HCT116 (cell line): Measurements from ENCODE around the gene PLEKHM3. TPM values are rescaled to one million over a fixed set of nuclear protein-coding genes. Genes with fewer than 3 reads are reported as not detected.

ENCODE experiments used
- ATAC-seq: fragments of 200-7000 bp; cut with Tn5 transposase; 2 replicates; pipeline ENCODE4 v1.9.1; 2020; ENCODE audit warnings: mild to moderate bottlenecking, moderate library complexity
- BruUV-seq: library from RNA; stranded (reverse); fragments of 400-500 nt; replicated peaks from 2 replicates; lab custom pipeline; 2021; lab: Mats Ljungman, UMichigan
- CTCF ChIA-PET: fragments of 300-600 bp; sonication (Branson Sonifier 250); formaldehyde crosslinking; loops from one replicate; lab custom pipeline; 2021; ENCODE audit warnings: antibody characterized with exemption; lab: Charles Lee
- POLR2A ChIA-PET: fragments of 300-600, 350-600 bp; sonication (Branson Sonifier 250); formaldehyde crosslinking; loops from one replicate; lab custom pipeline; 2021; ENCODE audit warnings: antibody characterized with exemption; lab: Charles Lee
- RAD21 ChIA-PET, 2 experiments: fragments of 300-600 bp; sonication (Branson Sonifier 250); formaldehyde crosslinking; loops; one replicate each; lab custom pipeline; 2023; ENCODE audit warnings: low total read pairs in 2 of 2; ENCODE audit not compliant: uncharacterized antibody in 2 of 2, unreplicated experiment in 2 of 2, low non-redundant PET in 1 of 2; lab: Charles Lee
- DNase-seq: peaks from one replicate; pipeline ENCODE4 v3.0.0-alpha.2; 2010; ENCODE audit warnings: low read depth, low spot score
- H2AFZ ChIP-seq: fragments of 200-600 bp; shearing (Covaris generic), sonication (generic); 2 replicates; pipeline ENCODE4 v1.6.1; 2017; ENCODE audit warnings: low read depth, mixed run types, mixed read lengths, antibody characterized with exemption, low read length; ENCODE audit not compliant: poor library complexity, severe bottlenecking
- H3K27ac ChIP-seq: 2 replicates; pipeline ENCODE4 v1.5.1; 2012; ENCODE audit warnings: low read depth, low read length
- H3K27me3 ChIP-seq: fragments of 200-600 bp; sonication (generic); 2 replicates; pipeline ENCODE4 v1.6.1; 2016; ENCODE audit warnings: mixed run types, low read length, mixed read lengths; ENCODE audit not compliant: insufficient read depth
- H3K36me3 ChIP-seq, 2 experiments: fragments of 200-500 bp in 1 of 2; fragments of 200-600 bp in 1 of 2; sonication (Bioruptor generic) in 1 of 2; sonication (generic) in 1 of 2; 2 replicates each; pipeline versions ENCODE4 v1.5.1 to v1.6.1; 2014 to 2016; ENCODE audit warnings: low read length in 2 of 2, inconsistent platforms in 1 of 2, mixed read lengths in 1 of 2, mixed run types in 1 of 2; ENCODE audit not compliant: insufficient read depth in 2 of 2, control insufficient read depth in 1 of 2
- H3K4me1 ChIP-seq, 2 experiments: fragments of 200-600 bp in 1 of 2; sonication (generic) in 1 of 2; 2 replicates each; pipeline versions ENCODE4 v1.5.1 to v1.6.1; 2012 to 2017; ENCODE audit warnings: low read length in 2 of 2, inconsistent platforms in 1 of 2, mild to moderate bottlenecking in 1 of 2, mixed read lengths in 1 of 2, mixed run types in 1 of 2, moderate library complexity in 1 of 2; ENCODE audit not compliant: insufficient read depth in 2 of 2, control insufficient read depth in 1 of 2
- H3K4me2 ChIP-seq: fragments of 200-600 bp; sonication (generic); 2 replicates; pipeline ENCODE4 v1.6.1; 2017; ENCODE audit warnings: mixed run types, low read length, mixed read lengths
- H3K4me3 ChIP-seq, 2 experiments: fragments of 200-600 bp in 1 of 2; sonication (generic) in 1 of 2; replicated peaks in 1 of 2; 2 replicates each; pipeline ENCODE4 v1.5.1; 2011 to 2016; ENCODE audit warnings: low read length in 2 of 2, control low read depth in 1 of 2, low read depth in 1 of 2, mild to moderate bottlenecking in 1 of 2, mixed read lengths in 1 of 2, mixed run types in 1 of 2
- H3K79me2 ChIP-seq: fragments of 200-600 bp; sonication (generic); 2 replicates; pipeline ENCODE4 v1.6.1; 2017; ENCODE audit warnings: mild to moderate bottlenecking, mixed run types, low read length, moderate library complexity, mixed read lengths; ENCODE audit not compliant: insufficient read depth
- H3K9ac ChIP-seq: fragments of 200-600 bp; sonication (generic); 2 replicates; pipeline ENCODE4 v1.6.1; 2016; ENCODE audit warnings: low read length, mixed read lengths
- H3K9me2 ChIP-seq: fragments of 200-600 bp; sonication (generic), shearing (Covaris generic); 2 replicates; pipeline ENCODE4 v1.6.1; 2017; ENCODE audit warnings: mixed run types, mild to moderate bottlenecking, moderate library complexity; ENCODE audit not compliant: insufficient read depth
- H3K9me3 ChIP-seq, 2 experiments: fragments of 200-500 bp in 1 of 2; fragments of 200-600 bp in 1 of 2; sonication (Bioruptor generic) in 1 of 2; sonication (generic) in 1 of 2; 2 replicates each; pipeline ENCODE4 v1.6.1; 2014 to 2017; ENCODE audit warnings: low read length in 2 of 2, mixed read lengths in 2 of 2, inconsistent platforms in 1 of 2, low read depth in 1 of 2, mild to moderate bottlenecking in 1 of 2, mixed run types in 1 of 2, moderate library complexity in 1 of 2; ENCODE audit not compliant: control insufficient read depth in 1 of 2, insufficient read depth in 1 of 2
- H4K20me1 ChIP-seq: fragments of 200-600 bp; sonication (generic), shearing (Covaris generic); 2 replicates; pipeline ENCODE4 v1.6.1; 2017; ENCODE audit warnings: mixed run types, mild to moderate bottlenecking, moderate library complexity; ENCODE audit not compliant: insufficient read depth
- CBX3 ChIP-seq: IDR thresholded peaks from 2 replicates; pipeline ENCODE4 v1.6.1; 2012; ENCODE audit warnings: low read depth
- CEBPB ChIP-seq: IDR thresholded peaks from 2 replicates; pipeline ENCODE4 v1.6.1; 2012; ENCODE audit warnings: low read depth
- EGR1 ChIP-seq: IDR thresholded peaks from 2 replicates; pipeline ENCODE4 v1.6.1; 2012; ENCODE audit warnings: low read depth
- ELF1 ChIP-seq: IDR thresholded peaks from 2 replicates; pipeline ENCODE4 v1.6.1; 2012; ENCODE audit warnings: low read depth, borderline replicate concordance
- EZH2phosphoT487 ChIP-seq: fragments of 200-600 bp; IDR thresholded peaks from 2 replicates; pipeline ENCODE4 v1.6.1; 2018; ENCODE audit warnings: antibody characterized with exemption, borderline replicate concordance
- FOSL1 ChIP-seq: IDR thresholded peaks from 2 replicates; pipeline ENCODE4 v1.6.1; 2012; ENCODE audit warnings: low read depth
- JUND ChIP-seq: IDR thresholded peaks from 2 replicates; pipeline ENCODE4 v1.6.1; 2012
- POLR2AphosphoS5 ChIP-seq: IDR thresholded peaks from 2 replicates; pipeline ENCODE4 v1.6.1; 2011; ENCODE audit warnings: mild to moderate bottlenecking, low read depth, low read length, moderate library complexity
- RAD21 ChIP-seq: IDR thresholded peaks from 2 replicates; pipeline ENCODE4 v1.6.1; 2012; ENCODE audit warnings: low read depth, mild to moderate bottlenecking
- SIN3A ChIP-seq: IDR thresholded peaks from 2 replicates; pipeline ENCODE4 v1.6.1; 2012; ENCODE audit warnings: low read depth
- SP1 ChIP-seq: IDR thresholded peaks from 2 replicates; pipeline ENCODE4 v1.6.1; 2012; ENCODE audit warnings: low read depth
- SRF ChIP-seq: IDR thresholded peaks from 2 replicates; pipeline ENCODE4 v1.6.1; 2012; ENCODE audit warnings: low read depth
- ZFX ChIP-seq: fragments of 450-650 bp; IDR thresholded peaks from 2 replicates; pipeline ENCODE4 v1.6.1; 2017
- ZNF274 ChIP-seq: fragments of 200-500 bp; sonication (Bioruptor generic); IDR thresholded peaks from 2 replicates; pipeline ENCODE4 v1.6.1; 2014; ENCODE audit warnings: mild to moderate bottlenecking, low read depth, low read length, inconsistent platforms
- intact Hi-C: fragments of 100-400 bp; cut with micrococcal nuclease; formaldehyde crosslinking; loops from 2 replicates; pipeline ENCODE4 v1.10.0; 2022
- total RNA-seq: library from RNA; stranded (reverse); gene quantifications from one replicate; pipeline ENCODE4 v1.2.1, GENCODE V29; 2021; ENCODE audit not compliant: unreplicated experiment
- TF ChIP-seq, protein P1 (sequence below): IDR thresholded peaks from 2 replicates; pipeline ENCODE4 v1.6.1; 2011; ENCODE audit warnings: mild to moderate bottlenecking, low read length, moderate library complexity; ENCODE audit not compliant: insufficient replicate concordance; ENCODE audit errors: extremely low read depth
- TF ChIP-seq, protein P2 (sequence below), 3 experiments: fragments of 200-600 bp in 1 of 3; sonication (generic) in 1 of 3; IDR thresholded peaks in 2 of 3; conservative IDR thresholded peaks in 1 of 3; 2 replicates each; pipeline ENCODE4 v1.5.1; 2012 to 2017; ENCODE audit warnings: low read depth in 2 of 3, low read length in 2 of 3, antibody characterized with exemption in 1 of 3, borderline replicate concordance in 1 of 3, control low read depth in 1 of 3, mild to moderate bottlenecking in 1 of 3, mixed read lengths in 1 of 3, mixed run types in 1 of 3, moderate library complexity in 1 of 3; ENCODE audit not compliant: insufficient read depth in 1 of 3
- TF ChIP-seq, protein P3 (sequence below): IDR thresholded peaks from 2 replicates; pipeline ENCODE4 v1.6.1; 2012

The PLEKHM3 gene
- total RNA-seq, 1 experiment from 2014 or later: 6.3 TPM

DNA sequence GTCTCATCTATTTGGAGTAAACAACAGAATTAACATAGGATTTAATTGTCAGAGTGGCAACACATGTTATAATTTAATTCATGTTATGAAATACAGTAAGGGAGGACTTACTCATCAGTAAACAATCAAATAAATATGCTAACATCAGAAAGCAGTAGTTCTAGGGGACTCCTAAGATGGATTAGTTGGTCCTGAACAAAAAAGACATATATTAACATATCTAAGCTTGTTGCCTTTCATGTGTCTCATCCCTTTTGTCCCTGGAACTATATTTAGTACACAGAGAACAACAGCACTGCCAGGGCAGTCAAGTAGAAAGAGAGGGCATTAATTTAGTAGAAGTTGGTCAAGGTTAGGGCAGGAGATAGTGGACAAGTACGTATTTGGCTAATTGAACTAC lies 137.8 kb downstream of the PLEKHM3 start:
- POLR2A ChIA-PET: no interaction called here
- no peak overlapping the region for H3K9ac ChIP-seq
- intact Hi-C loops: no loop called here
- H3K36me3 ChIP-seq: no peaks in the 10 kb centered on the region
- RAD21 ChIA-PET: no interaction called here
- H3K4me3 ChIP-seq: no peak overlapping the region
- TF ChIP-seq POLR2AphosphoS5 (no peak), JUND (no peak), SP1 (no peak), EZH2phosphoT487 (no peak), SIN3A (no peak), CBX3 (no peak), ZFX (no peak), RAD21 (no peak), SRF (no peak), FOSL1 (no peak), ELF1 (no peak), CEBPB (no peak), ZNF274 (no peak), EGR1 (no peak)
- TF ChIP-seq, protein P1, sequence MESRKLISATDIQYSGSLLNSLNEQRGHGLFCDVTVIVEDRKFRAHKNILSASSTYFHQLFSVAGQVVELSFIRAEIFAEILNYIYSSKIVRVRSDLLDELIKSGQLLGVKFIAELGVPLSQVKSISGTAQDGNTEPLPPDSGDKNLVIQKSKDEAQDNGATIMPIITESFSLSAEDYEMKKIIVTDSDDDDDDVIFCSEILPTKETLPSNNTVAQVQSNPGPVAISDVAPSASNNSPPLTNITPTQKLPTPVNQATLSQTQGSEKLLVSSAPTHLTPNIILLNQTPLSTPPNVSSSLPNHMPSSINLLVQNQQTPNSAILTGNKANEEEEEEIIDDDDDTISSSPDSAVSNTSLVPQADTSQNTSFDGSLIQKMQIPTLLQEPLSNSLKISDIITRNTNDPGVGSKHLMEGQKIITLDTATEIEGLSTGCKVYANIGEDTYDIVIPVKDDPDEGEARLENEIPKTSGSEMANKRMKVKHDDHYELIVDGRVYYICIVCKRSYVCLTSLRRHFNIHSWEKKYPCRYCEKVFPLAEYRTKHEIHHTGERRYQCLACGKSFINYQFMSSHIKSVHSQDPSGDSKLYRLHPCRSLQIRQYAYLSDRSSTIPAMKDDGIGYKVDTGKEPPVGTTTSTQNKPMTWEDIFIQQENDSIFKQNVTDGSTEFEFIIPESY: no peak
- TF ChIP-seq, protein P2, sequence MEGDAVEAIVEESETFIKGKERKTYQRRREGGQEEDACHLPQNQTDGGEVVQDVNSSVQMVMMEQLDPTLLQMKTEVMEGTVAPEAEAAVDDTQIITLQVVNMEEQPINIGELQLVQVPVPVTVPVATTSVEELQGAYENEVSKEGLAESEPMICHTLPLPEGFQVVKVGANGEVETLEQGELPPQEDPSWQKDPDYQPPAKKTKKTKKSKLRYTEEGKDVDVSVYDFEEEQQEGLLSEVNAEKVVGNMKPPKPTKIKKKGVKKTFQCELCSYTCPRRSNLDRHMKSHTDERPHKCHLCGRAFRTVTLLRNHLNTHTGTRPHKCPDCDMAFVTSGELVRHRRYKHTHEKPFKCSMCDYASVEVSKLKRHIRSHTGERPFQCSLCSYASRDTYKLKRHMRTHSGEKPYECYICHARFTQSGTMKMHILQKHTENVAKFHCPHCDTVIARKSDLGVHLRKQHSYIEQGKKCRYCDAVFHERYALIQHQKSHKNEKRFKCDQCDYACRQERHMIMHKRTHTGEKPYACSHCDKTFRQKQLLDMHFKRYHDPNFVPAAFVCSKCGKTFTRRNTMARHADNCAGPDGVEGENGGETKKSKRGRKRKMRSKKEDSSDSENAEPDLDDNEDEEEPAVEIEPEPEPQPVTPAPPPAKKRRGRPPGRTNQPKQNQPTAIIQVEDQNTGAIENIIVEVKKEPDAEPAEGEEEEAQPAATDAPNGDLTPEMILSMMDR (IDR thresholded peaks at IDR 0.05 in 2 of 3, conservative IDR thresholded peaks at IDR 0.05 in 1 of 3; ENCODE audit: borderline replicate concordance in 1 of 3, insufficient read depth in 1 of 3, low read depth in 2 of 3, low read length in 2 of 3): no peak
- TF ChIP-seq, protein P3, sequence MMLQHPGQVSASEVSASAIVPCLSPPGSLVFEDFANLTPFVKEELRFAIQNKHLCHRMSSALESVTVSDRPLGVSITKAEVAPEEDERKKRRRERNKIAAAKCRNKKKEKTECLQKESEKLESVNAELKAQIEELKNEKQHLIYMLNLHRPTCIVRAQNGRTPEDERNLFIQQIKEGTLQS: no peak
- TF ChIP-seq, all 23 proteins: peak for 0
- Histone ChIP-seq H3K9me3 (no peaks in the 10 kb centered on the region), H3K27ac (no peak overlapping the region), H3K79me2 (no peaks in the 10 kb centered on the region), H4K20me1 (no peaks in the 10 kb centered on the region), H3K9me2 (no peaks in the 10 kb centered on the region), H3K4me1 (no peaks in the 10 kb centered on the region), H3K4me2 (no peak overlapping the region), H3K27me3 (no peaks in the 10 kb centered on the region), H2AFZ (no peak overlapping the region)
- DNase-seq (no peak), ATAC-seq (no peak)
- CTCF ChIA-PET: no interaction called here
- no TSS peak for BruUV-seq
